AG04450 (cell line): ENCODE measurements around the gene NR2E1. TPM values are rescaled to one million over a fixed set of nuclear protein-coding genes. Genes with fewer than 3 reads are reported as not detected.

Experiments used
- CTCF ChIA-PET: fragments of 300-600, 350-600 bp; formaldehyde crosslinking; extraction: SDS; loops from one replicate; lab custom pipeline; 2022; ENCODE audit warnings: antibody characterized with exemption, inconsistent platforms; lab: Charles Lee
- POLR2A ChIA-PET: fragments of 350-600 bp; formaldehyde crosslinking; extraction: SDS; loops from one replicate; lab custom pipeline; 2021; ENCODE audit warnings: antibody characterized with exemption, inconsistent platforms; lab: Yijun Ruan, JAX
- DNase-seq: peaks from one replicate; pipeline ENCODE4 v3.0.0-alpha.2; 2011; ENCODE audit warnings: low read depth, low spot score
- H3K27ac ChIP-seq: one replicate; pipeline ENCODE4 v1.5.1; 2012; ENCODE audit warnings: low read depth, low read length, control low read depth
- H3K27me3 ChIP-seq: one replicate; pipeline ENCODE4 v1.6.0; 2012; ENCODE audit warnings: low read length; ENCODE audit not compliant: control insufficient read depth, insufficient read depth
- H3K4me3 ChIP-seq: 2 replicates; pipeline ENCODE4 v1.5.1; 2011; ENCODE audit warnings: mild to moderate bottlenecking, low read depth, low read length, control low read depth
- H3K9me3 ChIP-seq: 2 replicates; pipeline ENCODE4 v1.5.1; 2012; ENCODE audit warnings: low read length; ENCODE audit not compliant: control insufficient read depth, insufficient read depth
- polyA plus RNA-seq: library from polyadenylated mRNA; depleted of rRNA; stranded (reverse); fragments of >200 nt; gene quantifications from 2 replicates; pipeline ENCODE4 v1.2.3, GENCODE V29; 2011
- TF ChIP-seq, protein P1 (sequence below): IDR thresholded peaks from 2 replicates; pipeline ENCODE4 v1.5.1; 2011; ENCODE audit warnings: low read depth, low read length, control low read depth, inconsistent platforms

Gene NR2E1
- polyA plus RNA-seq, 1 experiment, result not detected

DNA sequence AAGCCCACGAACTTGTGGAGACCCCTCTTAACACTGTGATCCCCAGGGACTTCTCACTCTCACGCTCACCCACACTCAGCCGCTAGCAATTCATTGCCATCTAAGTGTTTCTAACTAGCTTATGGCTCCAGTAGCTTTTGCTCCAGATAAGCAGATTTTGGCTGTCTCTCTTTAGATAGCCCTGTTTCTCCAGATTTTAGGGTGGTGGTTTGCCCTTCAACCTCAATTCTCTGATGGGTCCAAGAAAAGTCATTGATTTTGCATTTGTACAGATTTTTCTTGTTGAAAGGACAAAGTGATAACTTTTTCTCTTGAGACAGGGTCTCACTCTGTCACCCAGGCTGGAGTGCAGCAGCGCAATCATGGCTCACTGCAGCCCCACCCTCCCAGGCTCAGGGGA, 41.2 kb downstream of the NR2E1 start:
- Histone ChIP-seq H3K27ac (no peak overlapping the region), H3K9me3 (no peaks in the 10 kb centered on the region), H3K27me3 (no peaks in the 10 kb centered on the region), H3K4me3 (no peak overlapping the region)
- ChIA-PET CTCF (no interaction called here), POLR2A (no interaction called here)
- TF ChIP-seq, protein P1, sequence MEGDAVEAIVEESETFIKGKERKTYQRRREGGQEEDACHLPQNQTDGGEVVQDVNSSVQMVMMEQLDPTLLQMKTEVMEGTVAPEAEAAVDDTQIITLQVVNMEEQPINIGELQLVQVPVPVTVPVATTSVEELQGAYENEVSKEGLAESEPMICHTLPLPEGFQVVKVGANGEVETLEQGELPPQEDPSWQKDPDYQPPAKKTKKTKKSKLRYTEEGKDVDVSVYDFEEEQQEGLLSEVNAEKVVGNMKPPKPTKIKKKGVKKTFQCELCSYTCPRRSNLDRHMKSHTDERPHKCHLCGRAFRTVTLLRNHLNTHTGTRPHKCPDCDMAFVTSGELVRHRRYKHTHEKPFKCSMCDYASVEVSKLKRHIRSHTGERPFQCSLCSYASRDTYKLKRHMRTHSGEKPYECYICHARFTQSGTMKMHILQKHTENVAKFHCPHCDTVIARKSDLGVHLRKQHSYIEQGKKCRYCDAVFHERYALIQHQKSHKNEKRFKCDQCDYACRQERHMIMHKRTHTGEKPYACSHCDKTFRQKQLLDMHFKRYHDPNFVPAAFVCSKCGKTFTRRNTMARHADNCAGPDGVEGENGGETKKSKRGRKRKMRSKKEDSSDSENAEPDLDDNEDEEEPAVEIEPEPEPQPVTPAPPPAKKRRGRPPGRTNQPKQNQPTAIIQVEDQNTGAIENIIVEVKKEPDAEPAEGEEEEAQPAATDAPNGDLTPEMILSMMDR, result no peak
- no peak for DNase-seq

DNA sequence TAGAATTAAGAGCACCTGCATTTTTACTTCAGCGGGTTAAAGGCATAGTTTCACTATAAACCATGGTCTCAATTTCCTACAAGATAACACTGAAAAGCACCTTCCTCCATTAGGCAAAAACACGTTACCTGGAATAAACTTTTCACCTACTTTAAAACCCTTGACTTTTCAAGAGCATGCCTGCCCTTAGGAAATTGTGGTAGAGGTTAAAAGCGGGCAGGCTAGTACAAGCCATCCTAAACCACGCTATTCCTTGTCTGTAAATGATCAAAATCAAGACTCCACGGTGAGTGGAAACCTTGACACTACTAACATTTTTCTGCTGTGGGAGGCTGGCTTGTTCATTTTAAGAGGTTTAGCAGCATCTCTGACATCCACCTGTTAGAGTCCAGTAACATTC, 43.9 kb downstream of the NR2E1 start:
- H3K9me3 ChIP-seq, result no peaks in the 10 kb centered on the region
- POLR2A ChIA-PET, result no interaction called here
- TF ChIP-seq, protein P1, result no peak
- no peak for DNase-seq
- CTCF ChIA-PET, result no interaction called here
- H3K27me3 ChIP-seq, result no peaks in the 10 kb centered on the region
- no peak overlapping the region for H3K4me3 ChIP-seq
- H3K27ac ChIP-seq, result no peak overlapping the region

DNA sequence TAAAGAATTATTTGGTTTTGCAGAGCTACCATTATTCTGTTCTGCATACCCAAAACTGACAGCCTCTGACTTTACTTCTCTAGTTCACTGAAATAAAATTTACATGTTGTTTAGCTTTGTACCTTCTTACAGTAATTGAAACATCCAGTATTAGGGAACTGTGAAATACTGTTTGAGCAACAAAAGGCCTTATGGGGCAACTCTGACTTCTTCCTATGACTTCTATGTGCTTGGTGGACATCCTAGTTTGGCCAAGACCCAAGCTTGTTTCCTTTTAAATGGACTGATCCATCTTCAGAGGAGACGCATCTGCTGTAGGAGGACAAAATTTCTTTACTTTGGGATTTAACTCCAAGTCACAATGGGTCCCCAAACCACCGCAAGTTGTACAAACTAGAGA, 44.7 kb downstream of the NR2E1 start:
- ChIA-PET POLR2A (no interaction called here), CTCF (no interaction called here)
- Histone ChIP-seq H3K9me3 (no peaks in the 10 kb centered on the region), H3K4me3 (no peak overlapping the region), H3K27ac (no peak overlapping the region), H3K27me3 (no peaks in the 10 kb centered on the region)
- no peak for DNase-seq
- TF ChIP-seq, protein P1, result no peak

DNA sequence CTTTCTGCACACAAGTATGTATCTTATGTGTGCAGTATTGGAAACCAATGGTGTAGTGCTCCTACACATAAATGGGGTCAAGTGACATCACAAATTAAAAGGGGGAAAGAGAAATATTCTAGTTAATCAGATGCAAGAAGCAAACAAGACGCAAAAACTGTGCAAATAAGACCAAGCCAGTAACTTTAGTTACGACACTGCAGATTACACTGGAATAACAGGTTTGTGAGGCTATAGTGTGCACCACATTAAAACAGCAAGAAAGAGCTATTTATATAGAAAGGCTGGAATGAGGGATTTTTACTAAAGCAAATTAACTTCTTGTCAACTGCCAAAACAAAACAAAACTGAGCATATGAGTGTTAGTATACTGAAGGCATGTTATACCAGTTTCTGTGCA, 45.8 kb downstream of the NR2E1 start:
- no peaks in the 10 kb centered on the region for H3K27me3 ChIP-seq
- no peak overlapping the region for H3K4me3 ChIP-seq
- TF ChIP-seq, protein P1, result no peak
- DNase-seq, result no peak
- H3K9me3 ChIP-seq, result no peaks in the 10 kb centered on the region
- ChIA-PET POLR2A (interaction anchor here (0.5 kb wide), 1 partner anchor 21 kb away, joined by 5 read pairs; no protein-coding TSS in a partner anchor), CTCF (interaction anchor here (0.6 kb wide), 1 partner anchor 231 kb away, joined by 3 read pairs; no protein-coding TSS in a partner anchor)
- H3K27ac ChIP-seq, result no peak overlapping the region

DNA sequence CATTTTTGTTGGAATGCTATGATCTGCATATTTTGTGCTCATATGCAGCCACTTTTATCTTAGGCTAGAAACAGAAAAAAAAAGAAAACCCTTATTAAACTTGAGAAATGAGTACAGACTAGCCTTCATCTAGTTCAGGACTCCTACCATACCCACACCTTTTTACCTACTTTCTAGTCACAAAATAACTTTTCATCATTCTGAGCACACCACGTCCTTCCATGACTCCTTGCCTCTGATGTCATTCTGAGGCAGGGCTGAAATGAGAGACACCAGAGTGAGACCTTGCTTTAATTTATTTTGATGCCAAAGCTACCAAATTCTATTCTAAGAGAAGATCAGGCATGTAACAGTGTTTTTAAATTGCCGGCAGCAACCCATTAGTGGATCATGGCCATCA, 56.2 kb downstream of the NR2E1 start:
- Histone ChIP-seq H3K4me3 (no peak overlapping the region), H3K27me3 (no peaks in the 10 kb centered on the region), H3K9me3 (no peaks in the 10 kb centered on the region), H3K27ac (no peak overlapping the region)
- ChIA-PET CTCF (no interaction called here), POLR2A (no interaction called here)
- no peak for DNase-seq
- TF ChIP-seq, protein P1, result no peak
